HG03342 (cell line): Measurements from ENCODE around the gene LDHD.

Experiments used
- ATAC-seq: cut with Tn5 transposase; IDR thresholded peaks from one replicate; pipeline ENCODE4 v1.9.1; 2021; ENCODE audit warnings: mild to moderate bottlenecking, moderate library complexity; ENCODE audit not compliant: unreplicated experiment

Gene LDHD

GRCh38 chr16:75083813-75084212 is 32.8 kb downstream of the LDHD start:
- no peak for ATAC-seq

DNA sequence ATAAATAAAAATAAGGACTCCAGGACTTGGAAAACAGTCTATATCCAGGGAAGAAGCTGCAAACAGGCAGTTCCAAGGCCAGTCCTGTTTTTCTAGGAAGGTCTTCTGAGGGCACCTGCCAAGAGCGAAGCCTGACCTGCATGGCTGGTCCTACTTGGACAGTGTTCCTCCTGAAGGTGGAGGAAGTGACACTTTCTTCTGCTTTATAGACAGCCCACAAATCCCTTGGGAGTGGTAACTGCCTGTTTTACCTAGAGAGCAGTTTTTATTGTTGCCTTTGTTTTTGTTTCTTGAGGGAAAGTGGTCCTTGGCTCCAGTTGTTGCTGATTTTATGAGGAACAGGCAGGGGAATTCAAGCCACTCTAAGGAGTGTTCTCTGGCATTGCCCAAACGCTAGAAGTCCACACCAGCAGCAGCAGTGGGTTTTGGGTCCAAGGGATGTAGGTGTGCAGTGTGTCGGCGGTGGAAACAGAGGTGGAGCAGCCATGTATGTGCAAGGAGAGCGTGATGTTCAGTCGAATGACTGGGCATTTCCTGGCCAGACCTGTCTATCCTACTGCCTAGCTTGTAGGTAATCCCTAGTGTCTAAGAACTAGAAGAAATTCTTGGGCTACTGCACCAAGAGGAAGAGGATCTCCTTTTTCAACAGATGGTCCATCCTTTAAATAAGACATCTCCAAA is 35.3 kb downstream of the LDHD start:
- ATAC-seq = peak; percentile 64

GRCh38 chr16:75080205-75081029 is 36.2 kb downstream of the LDHD start:
- no peak for ATAC-seq

DNA sequence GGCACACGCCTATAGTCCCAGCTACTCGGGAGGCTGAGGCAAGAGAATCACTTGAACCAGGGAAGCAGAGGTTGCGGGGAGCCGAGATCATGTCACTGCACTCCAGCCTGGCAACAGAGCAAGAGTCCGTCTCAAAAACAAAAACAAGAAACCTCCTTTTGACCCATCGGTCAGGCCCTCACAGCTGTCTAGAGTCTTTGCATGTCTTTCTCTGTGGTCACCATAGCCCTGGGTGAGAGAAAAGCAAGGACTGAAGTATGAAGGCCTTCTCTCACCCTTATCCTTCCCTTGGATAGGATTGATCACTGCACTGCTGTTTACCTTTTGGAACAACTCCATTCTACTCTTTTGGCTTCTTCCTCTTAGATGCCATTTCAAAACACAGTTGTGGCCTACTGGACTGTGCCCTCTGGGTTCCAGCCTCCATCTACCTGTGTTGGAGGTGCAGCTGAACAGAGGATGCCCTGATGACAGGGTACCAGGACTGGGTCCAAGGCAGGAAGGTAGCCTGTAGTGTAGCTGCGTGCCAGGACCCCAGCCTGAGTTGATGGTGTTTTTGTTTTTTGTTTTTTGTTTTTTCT is 37.1 kb downstream of the LDHD start:
- ATAC-seq = no peak

GRCh38 chr16:75078886-75079285 is 37.7 kb downstream of the LDHD start:
- ATAC-seq = no peak

- peak; percentile 12 for ATAC-seq
These were observed 40.8 kb downstream of the LDHD start for GRCh38 chr16:75075688-75076268.

- peak; percentile 89 for ATAC-seq
These were observed 41.5 kb downstream of the LDHD start for GRCh38 chr16:75074920-75075687.

DNA sequence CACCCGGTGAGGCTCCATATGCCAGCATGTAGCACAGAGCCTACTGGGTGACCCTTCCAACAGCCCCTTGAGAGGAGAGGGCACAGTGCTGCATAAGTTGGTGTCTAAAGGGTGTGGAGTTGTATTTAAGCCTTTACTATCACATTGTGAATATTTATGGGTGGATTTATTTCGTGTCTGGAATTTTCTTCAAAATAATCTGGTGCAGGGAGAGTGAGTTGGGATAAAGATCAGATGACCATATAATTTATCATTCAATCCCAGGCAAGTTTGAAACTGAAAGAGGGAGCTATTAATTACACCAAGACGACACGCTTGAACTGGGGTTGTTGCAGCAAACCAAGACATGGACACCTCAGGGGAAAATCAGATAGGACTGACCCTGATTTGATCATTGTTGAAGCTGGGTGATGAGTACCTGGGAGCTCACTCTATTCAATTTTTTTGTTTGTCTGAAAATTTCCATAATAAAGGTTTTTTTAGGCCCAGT is 42.2 kb downstream of the LDHD start:
- ATAC-seq = no peak

- no peak for ATAC-seq
These were observed 42.9 kb downstream of the LDHD start for GRCh38 chr16:75073545-75074303.

DNA sequence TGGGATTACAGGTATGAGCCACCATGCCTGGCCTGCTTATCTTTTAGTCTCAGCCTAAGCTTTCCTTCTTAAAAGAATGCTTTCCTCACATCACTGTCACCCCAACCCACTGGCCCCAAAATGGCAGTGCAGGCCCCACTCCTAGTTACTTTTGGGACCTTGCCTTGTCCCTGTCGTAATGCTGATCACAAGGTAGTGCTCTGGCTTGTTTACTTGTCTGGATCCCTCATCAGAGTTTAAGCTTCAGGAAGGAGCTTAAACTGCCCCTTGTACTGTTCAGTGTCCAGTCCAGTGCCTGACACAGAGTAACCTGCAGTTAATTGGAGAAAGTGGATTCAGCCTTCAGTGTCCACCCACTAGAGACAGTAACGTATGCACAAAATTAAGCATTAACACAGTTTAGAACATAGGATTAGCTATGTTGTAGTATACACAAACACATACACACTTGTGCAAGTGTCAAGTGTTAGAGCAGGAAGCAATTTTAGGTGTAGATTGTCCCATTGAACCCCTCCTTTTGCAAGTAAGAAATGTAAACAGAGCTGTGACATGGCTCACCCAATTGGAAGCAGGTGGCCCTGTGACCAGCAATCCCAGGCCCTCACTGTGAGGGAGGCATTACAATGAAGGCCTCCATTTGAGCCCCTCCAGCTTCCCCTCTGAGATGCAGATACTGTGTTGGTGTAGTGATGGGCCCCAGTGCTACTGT is 44.2 kb downstream of the LDHD start:
- no peak for ATAC-seq

DNA sequence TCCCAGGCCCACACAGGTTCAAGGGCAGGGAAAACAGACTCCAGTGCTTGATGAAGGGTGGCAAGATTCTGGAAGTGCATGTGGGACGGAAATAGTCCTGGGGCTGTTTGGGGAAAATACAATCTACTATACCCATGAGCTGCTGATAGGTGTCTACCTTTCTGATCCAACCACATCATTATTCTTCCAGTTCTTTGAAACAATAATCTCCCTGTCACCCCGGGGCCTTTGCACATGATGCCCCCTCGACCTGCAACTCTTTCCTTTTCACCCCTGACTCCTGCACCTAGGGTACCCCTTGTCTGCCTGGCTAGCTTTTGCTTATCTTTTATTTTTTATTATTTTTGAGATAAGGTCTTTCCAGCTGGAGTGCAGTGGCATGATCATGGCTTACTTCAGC is 45.0 kb downstream of the LDHD start:
- ATAC-seq = no peak

- no peak for ATAC-seq
These were observed 46.4 kb downstream of the LDHD start for GRCh38 chr16:75070012-75070841.

DNA sequence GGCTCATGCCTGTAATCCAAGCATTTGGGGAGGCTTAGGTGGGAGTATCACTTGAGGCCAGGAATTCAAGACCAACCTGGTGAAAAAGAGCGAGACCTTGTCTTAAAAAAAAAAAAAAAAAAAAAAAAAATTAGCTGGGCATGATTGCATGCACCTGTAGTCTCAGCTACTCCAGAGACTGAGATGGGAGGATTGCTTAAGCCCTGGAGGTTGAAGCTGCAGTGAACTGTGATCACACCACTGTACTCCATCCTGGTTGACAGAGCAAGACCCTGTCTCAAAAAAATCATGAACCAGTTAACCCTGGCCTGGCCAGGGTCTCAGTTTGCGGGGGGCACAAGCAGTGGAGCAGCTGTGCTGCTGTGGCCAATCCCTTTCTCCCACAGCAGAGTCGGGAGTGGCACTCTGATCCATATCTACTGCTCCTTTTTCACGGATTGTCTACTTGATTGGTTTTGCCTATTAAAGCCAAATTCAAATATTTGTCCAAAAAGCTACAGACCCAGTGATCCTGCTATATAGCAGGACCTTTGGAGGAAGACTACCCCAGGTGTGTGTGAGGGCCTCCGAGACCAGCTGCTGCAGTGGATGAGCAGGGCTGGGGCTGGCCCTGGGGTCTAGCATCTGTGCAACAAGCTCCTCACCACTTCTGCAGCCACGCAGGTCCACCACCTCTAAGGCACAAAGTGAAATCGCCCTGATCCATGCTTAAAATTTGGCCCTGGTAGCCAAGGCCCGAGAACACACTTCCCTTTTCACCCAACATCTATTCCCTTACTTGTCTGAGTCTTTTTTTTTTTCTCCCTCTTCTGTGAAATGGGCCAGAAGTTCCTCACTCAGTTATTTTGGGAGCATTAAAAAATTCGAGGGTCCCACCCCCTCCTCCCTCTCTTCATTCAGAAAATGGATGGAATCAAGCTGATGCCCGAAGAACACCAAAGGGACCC is 48.2 kb downstream of the LDHD start:
- ATAC-seq = no peak

- ATAC-seq = no peak
These were observed 49.6 kb downstream of the LDHD start for GRCh38 chr16:75066861-75067447.

GRCh38 chr16:75065521-75066149 is 50.9 kb downstream of the LDHD start:
- no peak for ATAC-seq

- ATAC-seq = no peak
These were observed 51.5 kb downstream of the LDHD start for GRCh38 chr16:75065149-75065505.
